LNCAP (cell line): ENCODE results near the gene TIAL1.

Experiments
- CTCF ChIP-seq: fragments of 450-650 bp; IDR thresholded peaks from 2 replicates; pipeline ENCODE4 v1.5.1; 2017; ENCODE audit warnings: mild to moderate bottlenecking

TIAL1 gene

GRCh38 chr10:119596537-119597404, at the start of gene TIAL1:
Gene TIAL1, minus strand, starts transcription at chr10:119596964. Its CDS starts 499 bp downstream, at chr10:119596465.
- TF ChIP-seq CTCF, result no peak

DNA sequence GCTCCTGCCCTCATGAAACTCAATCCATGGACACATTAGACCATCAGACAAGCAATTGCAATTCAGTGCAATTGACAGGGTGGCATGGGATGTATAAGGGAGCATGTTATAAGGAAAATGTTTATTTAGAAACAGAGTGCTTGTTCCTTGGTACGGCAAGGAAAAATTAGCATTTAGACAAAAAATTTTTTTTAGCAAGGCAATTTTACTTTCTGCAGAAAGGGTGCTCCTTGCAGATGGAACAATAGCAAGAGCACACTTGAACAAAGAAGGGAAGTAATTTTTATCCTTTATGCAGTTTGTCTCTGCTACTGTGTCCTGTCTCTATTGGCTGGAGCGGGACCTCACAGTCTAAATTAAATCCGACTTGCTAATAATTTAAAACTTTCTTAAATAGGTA, 48.2 kb upstream of the TIAL1 start:
- TF ChIP-seq CTCF, result no peak

DNA sequence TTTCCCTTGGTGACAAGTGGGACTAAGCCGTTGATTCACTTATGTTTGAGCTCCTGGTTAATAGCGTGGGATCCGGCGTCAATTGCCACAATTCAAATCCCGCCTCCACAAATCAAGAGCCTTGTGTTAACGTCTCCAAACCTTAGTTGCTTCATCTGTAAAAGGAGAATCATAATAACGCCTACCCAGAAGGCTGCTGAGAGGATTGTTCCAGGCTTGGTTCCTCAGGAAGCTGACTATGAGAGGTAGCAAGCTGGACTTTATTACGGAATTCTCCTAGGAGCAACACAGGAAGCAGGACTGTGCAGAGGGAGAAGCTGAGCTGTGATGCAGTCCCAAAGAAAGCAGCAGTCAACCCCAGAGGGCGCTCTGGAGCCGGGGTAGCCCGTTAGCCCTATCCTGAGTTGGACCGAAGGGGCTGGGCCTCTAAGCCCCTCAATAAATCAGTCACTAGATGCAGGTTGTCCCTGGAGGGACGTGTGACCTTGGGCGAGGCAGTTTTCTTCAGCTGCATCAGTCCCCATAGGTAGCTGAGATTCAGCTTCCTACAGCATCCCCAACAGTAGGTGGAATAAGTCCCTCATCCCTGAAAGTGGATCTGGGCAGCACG, 47.5 kb upstream of the TIAL1 start:
- TF ChIP-seq CTCF, result no peak

GRCh38 chr10:119643306-119644204, 46.8 kb upstream of the TIAL1 start:
- TF ChIP-seq CTCF, result no peak

- TF ChIP-seq CTCF, result no peak
Measured at GRCh38 chr10:119642556-119643111, 45.9 kb upstream of the TIAL1 start.

- TF ChIP-seq CTCF, result no peak
Measured at GRCh38 chr10:119640875-119641526, 44.2 kb upstream of the TIAL1 start.

- TF ChIP-seq CTCF, result no peak
Measured at GRCh38 chr10:119640384-119640783, 43.6 kb upstream of the TIAL1 start.
